Activated T-cell treated with anti-CD3 and anti-CD28 coated beads for 24 hours (primary cell): Measurements from ENCODE around the gene MOB1B.
"Not testable (repeated sequence)": the region's sequence is repeated elsewhere in the genome, so short reads cannot be mapped to it uniquely, and the experiment has no call there.

Source experiments
- DNase-seq: peaks from one replicate; pipeline ENCODE4 v3.0.0-alpha.2; 2020; ENCODE audit warnings: low read depth

MOB1B gene

GRCh38 chr4:71009086-71009485 lies 106.9 kb downstream of the MOB1B start:
- no peak for DNase-seq

GRCh38 chr4:71009890-71010588 lies 107.9 kb downstream of the MOB1B start:
- no peak for DNase-seq

GRCh38 chr4:71011451-71011850 lies 109.3 kb downstream of the MOB1B start:
- DNase-seq, result no peak

- DNase-seq, result not testable (repeated sequence)
These were observed 115.2 kb downstream of the MOB1B start for GRCh38 chr4:71017391-71017790.

GRCh38 chr4:71020611-71021010 lies 118.4 kb downstream of the MOB1B start:
- DNase-seq, result no peak

- DNase-seq, result no peak
These were observed 123.5 kb downstream of the MOB1B start for GRCh38 chr4:71025654-71026053.

GRCh38 chr4:71026086-71026485 lies 123.9 kb downstream of the MOB1B start:
- no peak for DNase-seq

- no peak for DNase-seq
These were observed 125.4 kb downstream of the MOB1B start for GRCh38 chr4:71027611-71028010.

GRCh38 chr4:71029504-71029903 lies 127.3 kb downstream of the MOB1B start:
- no peak for DNase-seq

- not testable (repeated sequence) for DNase-seq
These were observed 129.9 kb downstream of the MOB1B start for GRCh38 chr4:71032106-71032505.
